ENCODE results near the gene USP40.

- no peak for TF ChIP-seq CTCF (IDR thresholded peaks at IDR 0.05)
- no peak for TF ChIP-seq POLR2A (IDR thresholded peaks at IDR 0.05)
These were observed 93.2 kb downstream of the USP40 start for GRCh38 chr2:233473386-233473791.

All from testis (tissue), 2 donors.